Activated gamma-delta T cell (primary cell): ENCODE results near the gene XAGE3.
"Not testable (repeated sequence)": the region's sequence is repeated elsewhere in the genome, so short reads cannot be mapped to it uniquely, and the experiment has no call there.

Experiments
- DNase-seq: peaks from one replicate; lab custom pipeline; 2025; lab: John Stamatoyannopoulos, UW
- total RNA-seq, 2 donors: gene quantifications; one replicate each; lab custom pipeline; 2026; lab: John Stamatoyannopoulos, UW

XAGE3 gene
- 0 reads per million in 2 donors for total RNA-seq

GRCh38 chrX:52867610-52868348 lies at the start of gene XAGE3:
TSS of gene XAGE3 (minus strand) at chrX:52868083. CDS start at chrX:52867133, 950 bp downstream.
- no peak for DNase-seq

DNA sequence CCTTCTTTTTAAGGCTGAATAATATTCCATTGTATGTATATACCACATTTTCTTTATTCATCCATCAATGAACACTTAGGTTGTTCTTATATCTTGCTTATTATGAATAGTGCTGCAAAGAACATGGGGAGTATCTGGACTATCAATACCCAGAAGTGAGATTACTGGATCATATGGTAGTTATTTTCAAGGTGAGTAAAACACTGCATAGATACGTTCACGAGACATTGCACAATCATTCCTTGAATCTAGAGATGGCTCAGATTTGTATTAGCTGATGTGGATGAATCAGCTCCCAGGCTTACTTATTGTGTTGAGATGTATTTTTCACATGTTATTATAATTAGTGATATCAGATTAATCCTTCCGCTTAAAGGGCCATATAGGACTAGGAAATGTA lies 46.8 kb upstream of the XAGE3 start:
- DNase-seq, result not testable (repeated sequence)

DNA sequence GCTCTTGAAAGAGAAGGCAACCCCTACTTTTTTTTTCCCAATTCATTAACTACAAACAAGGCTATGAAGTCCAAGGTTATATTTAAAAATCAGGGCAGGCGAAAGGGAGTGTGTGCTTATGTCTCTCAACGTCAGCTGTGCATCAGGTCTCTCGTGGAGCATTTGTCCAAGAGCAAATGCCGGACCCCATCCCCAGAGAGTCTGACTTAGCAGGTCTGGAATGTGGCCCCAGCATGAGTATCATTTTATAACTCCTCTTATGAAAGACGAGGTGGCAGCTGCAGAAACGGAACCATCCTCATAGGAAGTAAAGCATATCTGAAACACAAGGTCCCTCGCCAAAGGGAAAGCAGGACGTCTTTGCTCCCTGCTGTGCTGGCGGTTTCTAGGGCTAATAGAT lies 45.8 kb upstream of the XAGE3 start:
- not testable (repeated sequence) for DNase-seq

- not testable (repeated sequence) for DNase-seq
These were observed 41.6 kb upstream of the XAGE3 start for GRCh38 chrX:52909313-52909969.

GRCh38 chrX:52907900-52908299 lies 40.0 kb upstream of the XAGE3 start:
- DNase-seq, result not testable (repeated sequence)

- DNase-seq, result not testable (repeated sequence)
These were observed 39.3 kb upstream of the XAGE3 start for GRCh38 chrX:52907137-52907536.

DNA sequence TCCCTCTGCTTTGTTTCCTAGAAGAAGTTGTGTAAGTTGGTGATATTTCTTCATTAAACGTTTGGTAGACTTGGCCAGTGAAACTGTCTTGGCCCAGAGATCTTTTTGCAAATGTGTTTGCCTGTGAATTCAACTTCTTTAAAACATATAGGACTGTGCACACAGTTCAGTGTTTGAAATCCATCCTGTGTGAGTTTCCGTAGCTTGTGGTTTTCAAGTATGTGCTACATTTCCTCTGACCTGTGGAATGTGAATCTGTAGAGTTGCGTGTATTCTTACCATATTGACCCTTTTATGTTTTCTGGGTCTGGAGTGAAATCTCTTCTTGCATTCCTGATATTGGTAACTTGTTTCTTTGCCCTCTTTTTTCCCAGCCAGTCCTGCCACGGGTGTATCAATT lies 38.2 kb upstream of the XAGE3 start:
- DNase-seq, result not testable (repeated sequence)

GRCh38 chrX:52905531-52905930 lies 37.6 kb upstream of the XAGE3 start:
- DNase-seq, result not testable (repeated sequence)

DNA sequence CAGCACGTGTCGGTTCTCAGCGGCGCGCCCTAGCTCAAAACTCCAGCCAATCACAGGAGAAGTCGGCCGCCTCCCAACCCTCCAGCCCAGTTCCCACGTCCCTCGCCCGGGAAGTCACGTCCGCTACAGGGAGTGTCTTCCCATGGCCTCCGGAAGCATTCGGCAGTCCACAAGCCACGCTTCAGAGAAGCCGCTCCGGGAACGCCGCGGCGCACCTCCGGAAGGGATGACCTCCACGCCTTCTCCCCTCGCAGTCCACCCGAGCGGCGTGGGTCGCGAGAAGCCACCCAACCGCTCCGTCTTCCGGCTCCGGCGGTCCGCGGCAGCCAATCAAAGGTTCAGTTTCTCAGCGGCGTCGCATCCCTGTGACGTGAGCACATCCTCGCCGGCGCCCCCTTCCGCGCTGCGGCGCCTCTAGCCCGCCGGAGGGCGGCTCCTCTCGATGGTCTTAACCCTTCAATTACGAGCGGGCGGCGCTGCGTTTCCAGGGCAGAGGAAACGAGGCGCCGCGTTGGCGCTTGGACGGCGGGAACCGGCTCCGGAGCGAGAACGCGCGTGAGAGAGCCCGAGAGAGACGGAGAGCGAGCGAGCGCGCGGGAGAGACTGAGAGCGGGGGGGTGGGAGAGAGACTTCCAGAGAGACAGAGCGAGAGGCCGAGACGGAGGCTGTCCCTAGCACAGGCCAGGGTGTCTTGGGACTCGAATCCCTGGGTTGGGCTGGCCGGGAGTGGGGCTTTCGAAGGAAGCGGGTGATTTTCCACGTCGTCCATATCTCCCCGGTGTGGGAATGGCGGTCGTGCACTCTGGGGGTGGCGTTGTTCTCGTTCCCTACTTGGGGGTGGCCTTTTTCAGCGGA lies 29.2 kb upstream of the XAGE3 start, which contains the start of gene FAM156B:
Gene FAM156B, plus strand, starts transcription at position 476 of the 855 bp plus-strand sequence. CDS start 9,896 bp downstream, outside the sequence.
- not testable (repeated sequence) for DNase-seq

DNA sequence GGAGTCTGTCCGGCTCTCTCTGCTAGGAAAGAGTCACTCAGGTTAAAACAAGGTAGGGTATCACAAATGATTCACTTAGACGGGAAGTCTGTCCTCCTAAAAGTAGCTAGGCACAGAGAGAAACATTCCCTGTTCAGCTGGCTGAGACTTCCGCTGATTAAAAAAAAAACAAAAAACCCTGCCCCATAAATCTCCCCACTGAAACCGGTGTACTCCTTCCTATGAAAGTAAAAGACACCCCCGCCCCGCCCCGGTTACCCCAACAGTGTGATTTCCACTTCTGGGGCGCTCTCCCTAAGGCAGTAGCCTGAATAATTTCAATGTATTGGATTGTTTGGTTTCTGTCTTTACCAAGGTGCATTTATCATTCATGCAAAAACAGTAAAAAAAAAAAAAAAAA lies 28.6 kb upstream of the XAGE3 start:
- DNase-seq, result not testable (repeated sequence)

- not testable (repeated sequence) for DNase-seq
These were observed 20.2 kb upstream of the XAGE3 start for GRCh38 chrX:52888090-52888489.

DNA sequence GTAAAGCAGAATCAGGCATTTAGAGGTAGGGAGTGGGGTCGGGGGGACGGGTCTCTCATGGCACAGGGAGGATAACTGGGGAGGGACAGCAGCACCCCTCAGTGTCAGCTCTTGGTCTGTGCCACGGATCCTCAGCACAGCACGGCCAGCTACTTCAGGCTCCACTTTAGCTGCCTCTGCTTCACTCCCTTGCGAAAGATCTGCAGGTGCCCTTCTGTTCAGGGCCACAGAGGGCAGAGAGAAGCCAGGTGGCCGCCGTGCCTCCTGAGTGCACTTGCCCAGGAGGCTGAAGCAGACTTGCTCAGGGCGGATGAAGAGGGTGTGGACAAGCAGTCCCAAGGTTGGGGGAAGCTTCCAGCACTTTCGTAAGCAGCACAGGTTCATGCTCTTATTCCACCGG lies 19.6 kb upstream of the XAGE3 start:
- DNase-seq, result not testable (repeated sequence)

- DNase-seq, result not testable (repeated sequence)
These were observed 8.5 kb upstream of the XAGE3 start for GRCh38 chrX:52876386-52876785.

GRCh38 chrX:52875436-52875835 lies 7.6 kb upstream of the XAGE3 start:
- DNase-seq, result not testable (repeated sequence)

DNA sequence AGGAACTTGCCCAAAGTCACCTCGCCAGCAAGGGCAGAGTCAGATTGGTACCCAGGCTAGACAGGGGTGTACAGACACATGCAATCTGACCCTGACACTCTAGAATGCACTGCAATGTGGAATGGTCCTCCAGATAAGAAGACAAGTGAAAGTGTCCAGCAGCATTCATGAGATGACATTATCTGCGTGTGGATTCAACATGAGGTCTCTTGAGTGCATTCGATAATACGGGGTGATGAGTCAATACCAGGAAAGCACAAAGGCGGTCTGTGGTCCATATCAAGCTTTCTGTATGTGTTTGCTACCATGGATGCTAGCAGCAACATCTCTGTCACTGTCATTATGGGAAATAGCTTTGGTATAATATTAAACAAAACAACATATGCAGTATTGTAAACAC lies 6.8 kb upstream of the XAGE3 start:
- DNase-seq, result no peak

DNA sequence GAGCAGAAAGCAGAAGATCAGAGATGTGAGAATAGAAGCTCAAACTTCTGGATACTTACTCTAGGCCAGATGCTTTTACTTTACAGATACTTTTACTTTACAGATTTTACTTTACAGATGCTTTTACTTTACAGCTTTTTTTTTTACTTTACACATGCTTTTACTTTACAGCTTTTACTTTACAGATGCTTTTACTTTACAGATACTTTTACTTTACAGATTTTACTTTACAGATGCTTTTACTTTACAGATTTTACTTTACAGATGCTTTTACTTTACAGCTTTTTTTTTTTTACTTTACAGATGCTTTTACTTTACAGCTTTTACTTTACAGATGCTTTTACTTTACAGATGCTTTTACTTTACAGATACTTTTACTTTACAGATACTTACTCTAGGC lies 5.9 kb upstream of the XAGE3 start:
- not testable (repeated sequence) for DNase-seq

DNA sequence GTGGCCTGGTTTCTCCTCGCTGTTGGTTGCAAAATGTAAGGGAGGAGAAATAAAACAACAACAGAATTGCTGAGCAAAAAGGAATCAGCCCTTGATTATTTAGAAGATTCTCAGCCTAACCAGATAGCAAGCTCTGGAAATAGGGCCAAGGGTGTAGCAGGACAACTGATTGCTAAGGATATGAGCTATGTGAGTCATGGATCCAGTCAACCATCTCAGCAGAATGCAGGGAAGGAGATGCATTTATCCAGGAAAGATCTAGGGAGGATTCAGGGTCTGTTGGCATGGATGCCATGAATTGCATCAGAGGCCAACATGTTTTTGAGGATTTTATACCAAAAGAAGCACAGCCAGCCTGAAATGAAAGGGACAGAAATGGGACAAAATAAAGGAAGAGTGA lies 2.2 kb upstream of the XAGE3 start:
- DNase-seq, result no peak

DNA sequence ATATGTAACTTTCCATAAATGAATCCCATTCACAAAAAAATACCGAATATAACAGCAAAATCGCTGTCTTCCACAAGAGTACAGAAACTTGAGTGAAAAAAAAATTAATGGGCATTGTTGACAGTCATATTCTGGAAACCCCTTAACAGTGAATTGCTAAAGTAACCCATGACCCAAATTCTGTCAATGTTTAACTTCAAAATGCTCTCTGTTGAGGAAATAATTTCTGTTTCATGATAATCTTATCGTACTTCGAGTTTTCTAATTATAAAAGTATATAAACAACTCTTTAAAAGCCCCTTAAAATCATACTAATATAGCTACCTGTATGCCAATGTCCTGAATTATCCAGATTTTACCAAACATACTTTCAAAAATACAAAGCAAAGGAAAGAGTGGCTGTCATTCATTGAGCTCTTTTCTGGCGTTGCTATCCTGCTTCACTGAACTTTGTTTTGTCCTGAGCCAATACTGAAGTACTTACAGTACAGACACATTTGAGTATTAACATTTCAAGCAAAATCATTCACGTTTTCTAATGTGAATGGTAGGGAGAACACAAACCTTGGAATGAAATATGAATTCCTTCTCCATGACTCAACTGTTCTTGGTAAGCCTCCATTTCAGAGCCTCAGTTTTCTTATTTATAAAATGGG lies 2.4 kb downstream of the XAGE3 start:
- no peak for DNase-seq

GRCh38 chrX:52856991-52857525 lies 10.8 kb downstream of the XAGE3 start:
- DNase-seq, result not testable (repeated sequence)

DNA sequence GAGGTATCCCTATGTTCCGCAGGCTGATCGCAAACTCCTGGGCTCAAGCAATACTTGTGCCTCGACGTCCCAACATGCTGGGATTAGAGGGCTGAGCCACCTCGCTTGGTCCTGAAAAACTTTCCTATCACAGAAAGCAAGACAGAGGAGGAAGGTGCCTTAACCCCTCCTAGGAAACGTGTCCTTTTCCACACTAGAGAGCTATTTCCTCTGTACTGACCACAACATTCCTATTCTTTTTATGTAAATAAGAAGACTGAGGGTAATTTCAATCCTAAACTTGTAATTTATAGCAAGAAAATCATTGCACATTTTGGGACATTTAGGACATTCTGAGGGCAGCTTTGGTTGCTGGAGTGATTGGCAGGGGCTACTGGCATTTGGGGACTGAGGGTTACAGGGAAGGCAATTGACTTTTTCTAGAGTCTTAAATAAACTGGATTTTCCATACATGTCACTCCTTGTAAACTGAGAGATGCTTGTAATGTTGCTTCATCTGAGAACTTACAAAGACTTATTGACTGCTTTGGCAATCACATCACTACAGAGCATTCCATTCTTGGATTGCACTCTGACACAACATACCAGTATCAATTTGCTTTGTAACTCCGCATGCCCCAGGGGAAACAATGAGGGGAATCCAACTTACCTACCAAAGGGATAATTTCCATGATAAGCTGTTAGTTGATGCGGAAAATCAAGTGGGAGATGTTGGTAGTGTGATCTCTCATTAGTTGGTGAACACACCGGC lies 15.6 kb downstream of the XAGE3 start:
- DNase-seq, result no peak

GRCh38 chrX:52843619-52844018 lies 24.3 kb downstream of the XAGE3 start:
- not testable (repeated sequence) for DNase-seq
